Measurements from ENCODE around the gene CRKL.
"Not testable (repeated sequence)": the region's sequence is repeated elsewhere in the genome, so short reads cannot be mapped to it uniquely, and the experiment has no call there.

The CRKL gene, protein sequence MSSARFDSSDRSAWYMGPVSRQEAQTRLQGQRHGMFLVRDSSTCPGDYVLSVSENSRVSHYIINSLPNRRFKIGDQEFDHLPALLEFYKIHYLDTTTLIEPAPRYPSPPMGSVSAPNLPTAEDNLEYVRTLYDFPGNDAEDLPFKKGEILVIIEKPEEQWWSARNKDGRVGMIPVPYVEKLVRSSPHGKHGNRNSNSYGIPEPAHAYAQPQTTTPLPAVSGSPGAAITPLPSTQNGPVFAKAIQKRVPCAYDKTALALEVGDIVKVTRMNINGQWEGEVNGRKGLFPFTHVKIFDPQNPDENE

GRCh38 chr22:20916916-20917810 is at the start of gene CRKL:
Gene CRKL (plus strand): TSS chr22:20917407. CDS start chr22:20917935, 528 bp downstream.
- DNase-seq = peak; percentile 97

GRCh38 chr22:20868025-20868962 is 48.9 kb upstream of the CRKL start:
- DNase-seq = no peak

DNA sequence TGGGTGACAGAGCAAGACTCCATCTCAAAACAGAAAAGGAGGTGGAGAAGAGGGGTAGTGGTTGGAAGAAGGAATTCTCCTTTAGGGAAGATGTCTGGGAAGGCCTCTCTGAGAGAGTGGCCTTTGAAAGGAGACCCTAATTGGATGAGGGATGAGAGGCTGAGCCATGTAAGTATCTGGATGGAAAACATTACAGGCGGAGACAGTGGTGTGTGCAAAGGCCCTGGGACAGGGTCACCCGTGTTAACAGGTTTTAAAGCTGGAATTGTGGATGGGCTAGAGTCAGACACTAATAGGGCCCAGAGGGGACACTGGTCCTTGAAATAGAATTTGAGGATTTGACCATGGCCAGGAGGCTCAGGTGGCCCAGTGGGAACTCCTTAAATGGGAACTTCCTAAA is 48.0 kb upstream of the CRKL start:
- no peak for DNase-seq

DNA sequence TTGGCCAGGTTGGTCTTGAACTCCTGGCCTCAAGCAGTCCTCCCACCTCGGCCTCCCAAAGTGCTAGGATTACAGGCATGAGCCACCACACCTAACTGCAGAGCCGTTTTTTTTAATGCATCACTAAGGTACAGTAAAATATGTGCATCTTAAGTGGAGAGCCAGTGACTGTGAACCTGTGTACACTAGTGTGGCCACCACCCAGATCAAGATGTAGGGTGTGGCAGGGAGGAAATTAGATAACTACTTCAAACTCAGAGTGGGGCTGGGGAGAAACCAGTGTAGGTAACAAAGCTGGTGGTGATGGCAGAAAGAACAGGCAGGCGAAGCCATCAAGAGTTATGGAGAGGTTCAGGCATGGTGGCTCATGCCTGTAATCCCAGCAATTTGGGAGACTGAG is 44.0 kb upstream of the CRKL start:
- no peak for DNase-seq

- DNase-seq = no peak
Observed at GRCh38 chr22:20875296-20875695, 41.9 kb upstream of the CRKL start.

DNA sequence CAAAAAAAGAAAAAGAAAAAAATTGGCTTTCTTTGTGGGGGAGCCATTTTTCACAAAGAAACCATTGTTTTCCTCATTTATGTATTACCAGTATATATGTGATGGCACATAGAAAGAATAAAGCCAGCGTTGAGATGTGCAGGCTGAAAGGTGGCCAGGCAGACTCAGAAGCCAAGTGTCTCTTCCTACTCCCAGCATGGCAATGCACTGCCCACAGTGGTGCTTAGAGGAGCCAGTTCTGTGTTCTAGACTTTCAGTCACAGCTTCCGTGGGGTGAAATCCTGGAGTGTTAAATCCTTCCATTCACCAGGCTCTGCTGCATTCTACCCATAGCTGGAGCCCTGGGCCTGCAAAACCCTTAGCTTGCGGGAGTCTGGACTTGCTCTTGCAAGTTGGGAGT is 39.5 kb upstream of the CRKL start:
- no peak for DNase-seq

DNA sequence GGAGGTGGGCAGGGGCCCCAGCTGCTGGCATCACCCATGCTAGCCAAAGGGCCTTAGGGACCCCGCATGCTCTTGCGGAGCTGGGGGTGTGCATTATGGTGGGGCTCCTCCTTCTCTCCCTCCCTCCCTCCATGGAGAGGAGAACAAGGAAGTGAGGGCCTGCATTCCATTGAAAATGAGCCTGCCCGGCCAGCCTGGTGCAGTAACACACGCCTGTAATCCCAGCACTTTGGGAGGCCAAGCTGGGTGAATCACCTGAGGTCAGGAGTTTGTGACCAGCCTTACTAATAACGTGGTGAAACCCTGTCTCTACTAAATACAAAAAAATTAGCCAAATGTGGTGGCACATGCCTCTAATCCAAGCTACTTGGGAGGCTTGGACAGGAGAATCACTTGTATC is 36.0 kb upstream of the CRKL start:
- no peak for DNase-seq

GRCh38 chr22:20881869-20882815 is 35.1 kb upstream of the CRKL start:
- no peak for DNase-seq

DNA sequence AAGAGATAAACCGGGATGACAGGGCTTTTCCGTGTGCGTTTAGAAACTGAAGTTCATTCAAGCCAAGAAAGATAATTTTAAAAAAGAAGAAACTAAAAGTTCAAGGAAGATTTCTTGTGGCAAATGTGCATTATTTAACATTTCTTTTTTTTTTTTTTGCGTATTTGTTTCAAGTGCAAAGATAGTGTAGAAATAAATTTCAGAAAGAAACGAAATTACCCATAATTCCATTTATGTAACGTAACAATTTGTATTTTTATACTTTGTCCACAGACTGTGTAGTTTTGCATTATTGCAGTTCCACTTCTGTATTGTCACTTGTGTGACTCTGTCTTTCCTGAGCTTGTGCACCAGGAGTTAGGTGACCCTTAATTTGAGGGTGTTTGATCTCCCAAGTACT is 34.4 kb upstream of the CRKL start:
- no peak for DNase-seq

- DNase-seq = no peak
Observed at GRCh38 chr22:20884454-20884853, 32.8 kb upstream of the CRKL start.

- no peak for DNase-seq
Observed at GRCh38 chr22:20885017-20885556, 32.1 kb upstream of the CRKL start.

DNA sequence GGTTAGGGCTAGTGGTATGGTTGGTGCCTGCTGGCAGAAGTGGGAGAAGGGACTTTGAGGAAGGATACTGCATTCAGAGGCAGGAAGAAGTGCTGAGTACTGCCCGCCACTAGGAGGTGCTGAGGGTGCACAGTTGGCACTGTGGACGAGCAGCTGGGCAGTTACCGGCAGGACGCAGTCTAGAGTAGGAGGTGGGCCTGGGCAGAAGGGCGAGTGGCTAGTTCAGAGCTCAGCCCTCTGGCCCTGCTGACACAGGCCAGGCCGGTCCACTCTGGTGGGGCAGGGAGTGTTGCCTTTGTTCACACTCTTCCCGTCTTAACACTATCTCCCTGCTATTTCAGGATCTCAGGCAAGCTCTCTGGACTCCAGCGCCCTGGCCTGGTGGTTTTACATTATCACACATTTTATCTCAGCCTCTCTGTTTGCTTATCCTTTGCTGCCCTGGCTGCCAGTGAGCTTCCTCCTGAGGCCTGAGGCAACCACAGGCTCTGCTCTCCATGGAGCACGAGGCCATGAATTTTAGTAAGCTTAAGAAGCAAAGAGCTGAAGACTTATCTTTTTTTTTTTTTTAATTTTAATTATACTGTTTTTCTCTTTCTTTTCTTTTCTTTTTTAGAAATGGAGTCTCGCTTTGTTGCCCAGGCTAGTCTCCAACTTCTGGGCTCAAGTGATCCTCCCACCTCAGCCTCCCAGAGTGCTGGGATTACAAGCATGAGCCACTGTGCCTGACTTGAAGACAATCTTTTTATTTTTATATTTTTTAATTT is 31.5 kb upstream of the CRKL start:
- peak; percentile 68 for DNase-seq

GRCh38 chr22:20887375-20887774 is 29.8 kb upstream of the CRKL start:
- DNase-seq = no peak

DNA sequence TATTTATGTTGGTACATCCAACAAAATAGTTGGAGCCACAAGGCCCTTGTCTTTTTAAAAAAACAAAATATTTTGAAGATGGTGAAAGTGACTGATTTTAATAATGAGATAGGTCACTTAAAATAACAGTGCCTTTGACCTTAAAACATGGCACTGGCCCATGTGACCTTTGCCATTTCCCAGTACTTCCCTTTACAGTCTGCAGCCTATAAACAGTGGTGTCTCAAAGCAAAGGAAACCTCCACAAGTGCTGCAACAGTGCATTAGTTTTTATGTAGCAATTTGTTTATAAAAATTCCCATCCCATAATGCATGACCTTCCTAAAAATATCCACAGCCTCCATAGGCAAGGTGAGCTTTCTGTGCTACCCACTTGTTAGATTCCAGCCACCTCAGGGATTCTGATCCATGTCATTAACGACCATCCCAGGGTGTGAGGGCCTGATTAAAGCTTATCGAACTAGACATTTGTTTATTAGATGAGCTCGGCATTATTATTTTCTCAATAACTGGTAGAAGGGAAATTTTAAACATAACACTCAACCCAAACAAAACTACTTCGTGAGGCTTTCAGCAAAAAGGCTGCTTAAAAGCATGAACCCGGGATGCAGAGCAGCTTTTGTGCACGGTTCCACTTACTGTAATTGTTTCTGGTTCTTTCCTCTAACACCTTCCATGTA is 28.0 kb upstream of the CRKL start:
- DNase-seq = no peak

DNA sequence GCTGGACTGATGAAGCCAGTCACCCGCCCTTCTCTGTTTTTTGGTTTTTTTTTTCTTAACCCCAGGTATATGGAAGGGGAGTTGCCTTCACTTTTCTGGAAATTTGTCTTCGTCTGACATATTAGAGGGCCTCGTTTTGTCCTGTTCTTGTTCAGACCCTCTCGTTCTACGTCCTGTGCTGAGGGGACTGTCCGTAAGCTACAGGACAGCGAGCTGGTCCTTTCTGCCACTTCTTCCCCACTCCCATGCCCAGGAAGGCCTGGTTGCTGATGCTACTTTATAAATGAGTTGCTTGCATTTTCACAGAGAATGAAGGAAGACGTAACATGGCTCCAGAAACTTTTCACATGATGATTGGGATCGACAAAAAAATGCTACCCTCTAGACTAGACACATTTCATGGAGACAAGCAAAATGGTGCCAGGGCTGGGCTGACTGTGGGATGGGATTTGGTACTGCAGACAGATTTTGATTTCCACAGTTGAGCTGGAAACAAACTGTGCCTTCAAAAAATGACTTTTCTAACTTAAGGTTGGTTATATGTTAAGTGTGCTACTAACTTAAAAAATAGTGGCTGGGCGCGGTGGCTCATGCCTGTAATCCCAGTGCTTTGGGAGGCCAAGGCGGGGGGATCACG is 27.2 kb upstream of the CRKL start:
- no peak for DNase-seq

- no peak for DNase-seq
Observed at GRCh38 chr22:20890975-20891374, 26.2 kb upstream of the CRKL start.

DNA sequence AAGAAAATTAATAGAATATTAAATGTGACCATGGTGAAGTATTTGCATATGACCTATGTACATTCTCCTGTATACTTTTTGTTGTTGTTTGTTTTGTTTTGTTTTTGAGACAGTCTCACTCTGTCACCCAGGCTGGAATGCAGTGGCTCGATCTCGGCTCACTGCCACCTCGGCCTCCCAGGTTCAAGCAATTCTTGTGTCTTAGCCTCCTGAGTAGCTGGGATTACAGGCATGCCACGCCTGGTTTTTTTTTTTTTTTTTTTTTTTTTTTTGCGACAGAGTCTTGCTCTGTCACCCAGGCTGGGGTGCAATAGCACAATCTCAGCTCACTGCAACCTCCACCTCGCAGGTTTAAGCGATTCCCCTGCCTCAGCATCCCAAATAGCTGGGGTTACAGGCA is 19.5 kb upstream of the CRKL start:
- DNase-seq = not testable (repeated sequence)

- DNase-seq = no peak
Observed at GRCh38 chr22:20899827-20900423, 17.3 kb upstream of the CRKL start.

Data from activated CD8-positive, alpha-beta memory T cell treated with anti-CD3 and anti-CD28 coated beads, Interleukin-2, amount 50 U/mL, for 48 hours (primary cell).